ENCODE results near the gene CHMP6. TPM values are rescaled to one million over a fixed set of nuclear protein-coding genes. Genes with fewer than 3 reads are reported as not detected.

The CHMP6 gene
- total RNA-seq, 2 donors from 2014 or later, result 12.9 to 17.5 TPM

DNA sequence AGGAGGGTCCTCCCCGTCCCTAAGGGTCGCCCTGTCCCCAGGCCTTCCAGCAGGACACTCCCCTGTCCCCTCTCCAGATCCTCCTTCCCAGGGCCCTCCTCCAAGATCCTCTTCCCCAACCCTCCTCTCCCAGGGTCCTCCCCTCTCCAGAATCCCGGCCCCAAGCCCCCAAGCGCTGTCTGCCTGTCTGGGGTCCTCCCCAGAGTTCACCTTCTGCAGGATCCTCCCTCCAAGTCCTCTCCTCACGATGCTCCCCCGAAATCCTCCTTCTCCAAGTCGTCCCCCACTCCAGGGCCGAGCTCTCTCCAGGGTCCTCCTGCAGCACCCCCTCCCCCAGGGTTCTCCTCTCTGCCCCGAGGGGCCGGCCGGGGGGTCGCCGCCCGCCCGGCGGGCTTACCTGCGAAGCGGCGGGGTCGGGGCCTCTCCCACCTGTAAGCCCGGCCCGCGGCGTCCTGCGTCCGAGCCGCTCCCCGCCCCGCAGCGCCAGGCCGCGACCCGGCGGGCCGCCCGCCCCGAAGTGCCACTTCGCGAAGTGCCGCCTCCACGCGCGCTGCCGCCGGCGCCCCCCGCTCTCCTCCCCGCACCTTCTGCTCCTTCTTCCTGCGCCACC, 42.6 kb downstream of the CHMP6 start:
- TF ChIP-seq, protein P1, sequence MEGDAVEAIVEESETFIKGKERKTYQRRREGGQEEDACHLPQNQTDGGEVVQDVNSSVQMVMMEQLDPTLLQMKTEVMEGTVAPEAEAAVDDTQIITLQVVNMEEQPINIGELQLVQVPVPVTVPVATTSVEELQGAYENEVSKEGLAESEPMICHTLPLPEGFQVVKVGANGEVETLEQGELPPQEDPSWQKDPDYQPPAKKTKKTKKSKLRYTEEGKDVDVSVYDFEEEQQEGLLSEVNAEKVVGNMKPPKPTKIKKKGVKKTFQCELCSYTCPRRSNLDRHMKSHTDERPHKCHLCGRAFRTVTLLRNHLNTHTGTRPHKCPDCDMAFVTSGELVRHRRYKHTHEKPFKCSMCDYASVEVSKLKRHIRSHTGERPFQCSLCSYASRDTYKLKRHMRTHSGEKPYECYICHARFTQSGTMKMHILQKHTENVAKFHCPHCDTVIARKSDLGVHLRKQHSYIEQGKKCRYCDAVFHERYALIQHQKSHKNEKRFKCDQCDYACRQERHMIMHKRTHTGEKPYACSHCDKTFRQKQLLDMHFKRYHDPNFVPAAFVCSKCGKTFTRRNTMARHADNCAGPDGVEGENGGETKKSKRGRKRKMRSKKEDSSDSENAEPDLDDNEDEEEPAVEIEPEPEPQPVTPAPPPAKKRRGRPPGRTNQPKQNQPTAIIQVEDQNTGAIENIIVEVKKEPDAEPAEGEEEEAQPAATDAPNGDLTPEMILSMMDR (IDR thresholded peaks at IDR 0.05), result no peak
- H3K27ac ChIP-seq, result peak overlapping the region; percentile 33 to 45
- H3K4me1 ChIP-seq, result peaks cover 0 to 71% of the 10 kb centered on the region in 2 donors
- H3K9me3 ChIP-seq, result no peaks in the 10 kb centered on the region
- H3K36me3 ChIP-seq, result no peaks in the 10 kb centered on the region
- no peaks in the 10 kb centered on the region for H3K27me3 ChIP-seq
- DNase-seq (ENCODE audit: low spot score), result no peak
- H3K4me3 ChIP-seq, result peak overlapping the region; percentile 58 to 68

- Histone ChIP-seq H3K27ac (peak within 1 kb of the TSS; percentile 45 to 79), H3K4me1 (peaks cover 0 to 78% of the 10 kb centered on the region in 2 donors), H3K4me3 (peak within 1 kb of the TSS; percentile 58 to 68), H3K9me3 (no peaks in the 10 kb centered on the region), H3K36me3 (no peaks in the 10 kb centered on the region), H3K27me3 (no peaks in the 10 kb centered on the region)
- TF ChIP-seq, protein P1 (IDR thresholded peaks at IDR 0.05), result no peak
- peak; percentile 94 for DNase-seq (ENCODE audit: low spot score)
Measured at GRCh38 chr17:81034779-81035520, 43.3 kb downstream of the CHMP6 start, which contains the start of gene BAIAP2. Gene BAIAP2, plus strand, starts transcription at chr17:81035151. Its CDS starts 104 bp downstream, at chr17:81035255.

DNA sequence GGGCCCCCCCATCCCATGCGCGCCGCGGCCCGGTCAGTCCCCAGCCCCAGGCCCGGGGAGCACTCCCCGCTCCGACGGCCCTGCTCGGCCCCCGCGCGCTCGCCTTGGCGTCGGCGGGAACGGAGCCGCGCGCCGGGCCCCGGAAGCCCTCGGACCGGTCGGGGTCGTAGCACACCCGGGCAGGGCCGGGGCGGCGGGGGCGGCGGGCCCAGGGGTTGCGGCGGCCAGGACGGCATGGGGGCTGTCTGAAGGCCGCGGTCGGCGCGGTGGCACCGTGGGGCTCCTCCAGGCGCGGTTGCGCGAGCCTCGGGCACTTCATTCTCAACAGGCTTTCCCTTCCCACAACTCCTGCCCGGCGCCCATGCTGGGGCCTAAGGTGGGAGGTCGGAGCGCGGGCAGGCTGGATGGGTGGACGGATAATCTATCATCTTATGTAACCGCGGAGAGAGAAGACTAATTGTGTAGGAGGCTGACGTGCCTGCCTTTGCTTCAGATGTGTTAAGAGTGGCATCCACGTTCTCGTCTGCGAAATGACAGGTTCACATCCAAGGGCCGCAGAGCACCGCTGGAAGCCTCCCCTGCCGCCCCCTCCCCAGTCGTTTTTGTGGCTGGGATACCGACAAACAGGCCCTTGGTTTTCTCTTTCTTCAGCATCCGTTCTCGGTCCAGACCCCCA, 44.0 kb downstream of the CHMP6 start:
- DNase-seq (ENCODE audit: low spot score), result no peak
- H3K4me1 ChIP-seq, result peaks cover 0 to 83% of the 10 kb centered on the region in 2 donors

GRCh38 chr17:81036197-81036941, 44.7 kb downstream of the CHMP6 start:
- peaks cover 0 to 85% of the 10 kb centered on the region in 2 donors for H3K4me1 ChIP-seq
- TF ChIP-seq, protein P1 (IDR thresholded peaks at IDR 0.05), result no peak
- H3K9me3 ChIP-seq, result no peaks in the 10 kb centered on the region
- no peaks in the 10 kb centered on the region for H3K27me3 ChIP-seq
- H3K4me3 ChIP-seq, result peak overlapping the region; percentile 51 to 68
- H3K27ac ChIP-seq, result peak overlapping the region; percentile 63 to 79
- no peak for DNase-seq (ENCODE audit: low spot score)
- no peaks in the 10 kb centered on the region for H3K36me3 ChIP-seq

More for the DNA sequence above, 44.0 kb downstream of the CHMP6 start:
- Histone ChIP-seq H3K27me3 (no peaks in the 10 kb centered on the region), H3K27ac (peak overlapping the region; percentile 21 to 79), H3K9me3 (no peaks in the 10 kb centered on the region), H3K36me3 (no peaks in the 10 kb centered on the region), H3K4me3 (peak overlapping the region; percentile 51 to 68)
- TF ChIP-seq, protein P1 (IDR thresholded peaks at IDR 0.05), result no peak

DNA sequence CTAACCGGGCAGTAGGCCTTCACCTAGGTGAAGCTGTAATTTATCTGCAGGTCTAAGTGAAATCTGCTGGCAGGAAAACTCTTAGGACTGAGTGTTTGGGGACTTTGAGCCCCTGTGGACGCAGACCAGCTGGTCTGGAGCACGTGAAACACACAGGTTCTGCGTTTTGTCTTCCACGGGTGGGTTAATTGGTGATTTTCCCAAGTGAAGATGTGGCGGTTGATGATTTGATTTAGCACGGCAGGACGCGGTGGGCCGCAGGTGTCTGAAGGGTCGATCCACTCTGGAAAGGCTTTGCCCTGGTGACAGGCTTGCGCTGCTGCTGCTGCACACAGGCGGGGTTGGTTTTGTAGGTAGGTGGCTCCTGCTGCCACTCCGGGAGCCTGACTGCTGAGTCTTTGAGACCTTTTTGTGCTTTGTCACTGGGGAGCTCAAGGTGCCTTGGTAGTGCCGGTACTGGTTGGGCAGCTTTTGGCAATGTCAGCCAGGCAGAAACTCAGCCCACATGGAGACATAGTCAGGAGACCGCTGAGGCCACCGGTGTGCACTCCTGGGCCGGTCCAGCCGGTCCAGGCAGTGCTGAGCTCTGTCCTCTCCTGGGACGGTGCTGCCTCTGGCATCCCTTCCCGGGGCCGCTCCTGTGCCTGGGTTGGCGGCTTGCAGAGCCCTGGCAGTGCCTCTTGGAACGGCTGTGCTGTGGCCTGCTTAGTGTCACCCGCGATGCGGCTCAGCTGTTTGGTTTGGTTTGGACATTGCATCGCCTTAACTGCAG, 45.6 kb downstream of the CHMP6 start:
- Histone ChIP-seq H3K4me1 (peaks cover 0 to 77% of the 10 kb centered on the region in 2 donors), H3K36me3 (no peaks in the 10 kb centered on the region), H3K4me3 (peak overlapping the region in 1 of 2 donors; percentile 68), H3K27me3 (no peaks in the 10 kb centered on the region), H3K9me3 (no peaks in the 10 kb centered on the region), H3K27ac (peak overlapping the region; percentile 63 to 79)
- TF ChIP-seq, protein P1 (IDR thresholded peaks at IDR 0.05), result no peak
- DNase-seq (ENCODE audit: low spot score), result no peak

Measured in right atrium auricular region (tissue), 2 donors.